ENCODE results near the gene RAMACL.

DNA sequence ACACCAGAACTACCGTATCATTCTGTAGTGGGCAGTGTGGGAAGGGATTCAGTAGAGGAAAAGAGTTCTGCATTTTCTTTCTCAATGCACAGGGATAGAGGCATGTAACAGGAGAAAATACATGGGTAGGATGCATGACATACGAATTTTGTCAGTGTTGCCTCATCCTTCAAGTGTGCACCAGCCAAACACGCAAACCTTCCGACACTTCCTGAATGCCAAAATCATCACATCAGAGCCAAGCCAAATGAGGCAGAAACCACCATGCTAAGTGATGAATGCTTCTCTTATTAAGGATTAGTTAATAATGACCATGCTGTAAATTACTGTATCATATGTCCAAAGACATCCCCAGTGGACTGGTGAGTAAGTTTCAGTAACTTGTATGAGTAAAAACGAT, 27.3 kb downstream of the RAMACL start:
- TF ChIP-seq POLR2A (IDR thresholded peaks at IDR 0.05), result no peak
- TF ChIP-seq, protein P1, sequence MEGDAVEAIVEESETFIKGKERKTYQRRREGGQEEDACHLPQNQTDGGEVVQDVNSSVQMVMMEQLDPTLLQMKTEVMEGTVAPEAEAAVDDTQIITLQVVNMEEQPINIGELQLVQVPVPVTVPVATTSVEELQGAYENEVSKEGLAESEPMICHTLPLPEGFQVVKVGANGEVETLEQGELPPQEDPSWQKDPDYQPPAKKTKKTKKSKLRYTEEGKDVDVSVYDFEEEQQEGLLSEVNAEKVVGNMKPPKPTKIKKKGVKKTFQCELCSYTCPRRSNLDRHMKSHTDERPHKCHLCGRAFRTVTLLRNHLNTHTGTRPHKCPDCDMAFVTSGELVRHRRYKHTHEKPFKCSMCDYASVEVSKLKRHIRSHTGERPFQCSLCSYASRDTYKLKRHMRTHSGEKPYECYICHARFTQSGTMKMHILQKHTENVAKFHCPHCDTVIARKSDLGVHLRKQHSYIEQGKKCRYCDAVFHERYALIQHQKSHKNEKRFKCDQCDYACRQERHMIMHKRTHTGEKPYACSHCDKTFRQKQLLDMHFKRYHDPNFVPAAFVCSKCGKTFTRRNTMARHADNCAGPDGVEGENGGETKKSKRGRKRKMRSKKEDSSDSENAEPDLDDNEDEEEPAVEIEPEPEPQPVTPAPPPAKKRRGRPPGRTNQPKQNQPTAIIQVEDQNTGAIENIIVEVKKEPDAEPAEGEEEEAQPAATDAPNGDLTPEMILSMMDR (IDR thresholded peaks at IDR 0.05), result no peak
